ENCODE measurements around the gene NUDC. TPM values are rescaled to one million over a fixed set of nuclear protein-coding genes. Genes with fewer than 3 reads are reported as not detected.

The NUDC gene
- total and polyA plus RNA-seq, 12 donors = 63.3 to 257 (median 97.7) TPM

- no peak for DNase-seq
- no peaks in the 10 kb centered on the region for H3K36me3 ChIP-seq (replicated peaks in 1 of 2)
- WGBS, 4 donors = 56 to 78% (median 64%) methylated on average over 2 of the region's 2 CpGs
- no peak overlapping the region for H3K27ac ChIP-seq
- no peak overlapping the region for H3K4me3 ChIP-seq
- peaks cover 10% of the 10 kb centered on the region for H3K27me3 ChIP-seq
- H3K4me1 ChIP-seq (replicated peaks in 1 of 2) = no peaks in the 10 kb centered on the region
- no peaks in the 10 kb centered on the region for H3K9me3 ChIP-seq (replicated peaks in 1 of 3)
- intact Hi-C loops (cut with DNase I) = no loop called here
- TF ChIP-seq CTCF (IDR thresholded peaks at IDR 0.05) (no peak), POLR2A (IDR thresholded peaks at IDR 0.05) (no peak)
Observed at GRCh38 chr1:26978901-26979300, 57.4 kb downstream of the NUDC start.

- TF ChIP-seq POLR2A (IDR thresholded peaks at IDR 0.05) (no peak), CTCF (IDR thresholded peaks at IDR 0.05) (no peak)
- Histone ChIP-seq H3K36me3 (replicated peaks in 1 of 2) (no peaks in the 10 kb centered on the region), H3K4me3 (no peak overlapping the region), H3K4me1 (replicated peaks in 1 of 2) (no peaks in the 10 kb centered on the region), H3K27ac (no peak overlapping the region), H3K27me3 (peaks cover 10% of the 10 kb centered on the region), H3K9me3 (replicated peaks in 1 of 3) (no peaks in the 10 kb centered on the region)
- DNase-seq = no peak
- intact Hi-C loops (cut with DNase I) = no loop called here
- 59 to 76% (median 73%) methylated on average over 3 of the region's 3 CpGs for WGBS, 4 donors
Observed at GRCh38 chr1:26981146-26981846, 59.8 kb downstream of the NUDC start.

GRCh38 chr1:26983863-26984262, 62.3 kb downstream of the NUDC start:
- TF ChIP-seq POLR2A (IDR thresholded peaks at IDR 0.05) (no peak), CTCF (IDR thresholded peaks at IDR 0.05) (no peak)
- Histone ChIP-seq H3K27ac (no peak overlapping the region), H3K27me3 (peaks cover 10% of the 10 kb centered on the region), H3K4me3 (no peak overlapping the region), H3K4me1 (replicated peaks in 1 of 2) (no peaks in the 10 kb centered on the region), H3K9me3 (replicated peaks in 1 of 3) (no peaks in the 10 kb centered on the region), H3K36me3 (replicated peaks in 1 of 2) (no peaks in the 10 kb centered on the region)
- intact Hi-C loops (cut with DNase I) = no loop called here
- WGBS, 4 donors = 55 to 67% (median 64%) methylated on average over 5 of the region's 5 CpGs
- DNase-seq = no peak

- Histone ChIP-seq H3K36me3 (replicated peaks in 1 of 2) (no peaks in the 10 kb centered on the region), H3K4me1 (replicated peaks in 1 of 2) (no peaks in the 10 kb centered on the region), H3K9me3 (replicated peaks in 1 of 3) (no peaks in the 10 kb centered on the region), H3K27ac (no peak overlapping the region), H3K27me3 (peaks cover 10% of the 10 kb centered on the region), H3K4me3 (no peak overlapping the region)
- WGBS, 4 donors = 75 to 84% (median 80%) methylated on average over 8 of the region's 8 CpGs
- no peak for DNase-seq
- intact Hi-C loops (cut with DNase I) = no loop called here
- TF ChIP-seq CTCF (IDR thresholded peaks at IDR 0.05) (no peak), POLR2A (IDR thresholded peaks at IDR 0.05) (no peak)
Observed at GRCh38 chr1:26984291-26984690, 62.7 kb downstream of the NUDC start.

Measured in adrenal gland (tissue), 12 donors.